DOHH2 (cell line): ENCODE results near the gene ASAP2.

Experiments
- CTCF ChIP-seq: fragments of 200-600 bp; sonication (generic); IDR thresholded peaks from one replicate; pipeline ENCODE4 v1.5.1; 2014; ENCODE audit warnings: antibody characterized with exemption, mild to moderate bottlenecking, low read depth, low read length; ENCODE audit not compliant: poor library complexity, severe bottlenecking
- EZH2phosphoT487 ChIP-seq: fragments of 200-600 bp; sonication (generic); IDR thresholded peaks from 2 replicates; pipeline ENCODE4 v1.6.1; 2017; ENCODE audit warnings: borderline replicate concordance, mild to moderate bottlenecking, antibody characterized with exemption, low read length, moderate library complexity, mixed read lengths

- TF ChIP-seq CTCF: no peak
- no peak for TF ChIP-seq EZH2phosphoT487
Observed at GRCh38 chr2:9420495-9420894, 213.9 kb downstream of the ASAP2 start.
